ENCODE data around the gene PRX.
"Not testable (repeated sequence)": the region's sequence is repeated elsewhere in the genome, so short reads cannot be mapped to it uniquely, and the experiment has no call there.

PRX gene

GRCh38 chr19:40370997-40371801 lies 42.0 kb downstream of the PRX start:
- no peak for TF ChIP-seq CTCF (conservative IDR thresholded peaks at IDR 0.05; ENCODE audit: control insufficient read depth, insufficient read depth, low read depth, low read length)
- DNase-seq (ENCODE audit: low read depth): no peak
- no peak overlapping the region for H3K4me3 ChIP-seq (ENCODE audit: control insufficient read depth, low read depth, low read length)

GRCh38 chr19:40370253-40370652 lies 42.9 kb downstream of the PRX start:
- DNase-seq (ENCODE audit: low read depth): not testable (repeated sequence)

GRCh38 chr19:40369797-40370196 lies 43.4 kb downstream of the PRX start:
- no peak for DNase-seq (ENCODE audit: low read depth)
- TF ChIP-seq CTCF (conservative IDR thresholded peaks at IDR 0.05; ENCODE audit: control insufficient read depth, insufficient read depth, low read depth, low read length): no peak
- H3K4me3 ChIP-seq (ENCODE audit: control insufficient read depth, low read depth, low read length): no peak overlapping the region

More at GRCh38 chr19:40370253-40370652, 42.9 kb downstream of the PRX start:
- H3K4me3 ChIP-seq (ENCODE audit: control insufficient read depth, low read depth, low read length): not testable (repeated sequence)

GRCh38 chr19:40367577-40368434 lies 45.4 kb downstream of the PRX start:
- no peak for DNase-seq (ENCODE audit: low read depth)

GRCh38 chr19:40366697-40367561 lies 46.2 kb downstream of the PRX start:
- no peak overlapping the region for H3K4me3 ChIP-seq (ENCODE audit: control insufficient read depth, low read depth, low read length)
- TF ChIP-seq CTCF (conservative IDR thresholded peaks at IDR 0.05; ENCODE audit: control insufficient read depth, insufficient read depth, low read depth, low read length): no peak
- no peak for DNase-seq (ENCODE audit: low read depth)

More at GRCh38 chr19:40367577-40368434, 45.4 kb downstream of the PRX start:
- no peak overlapping the region for H3K4me3 ChIP-seq (ENCODE audit: control insufficient read depth, low read depth, low read length)
- TF ChIP-seq CTCF (conservative IDR thresholded peaks at IDR 0.05; ENCODE audit: control insufficient read depth, insufficient read depth, low read depth, low read length): no peak

GRCh38 chr19:40365613-40366401 lies 47.4 kb downstream of the PRX start:
- TF ChIP-seq CTCF (conservative IDR thresholded peaks at IDR 0.05; ENCODE audit: control insufficient read depth, insufficient read depth, low read depth, low read length): no peak
- DNase-seq (ENCODE audit: low read depth): peak; percentile 28
- H3K4me3 ChIP-seq (ENCODE audit: control insufficient read depth, low read depth, low read length): peak overlapping the region; percentile 46

All from fibroblast of mammary gland (primary cell).